GM21576 (cell line): ENCODE data around the gene ARHGAP22.

Source experiments
- ATAC-seq: cut with Tn5 transposase; IDR thresholded peaks from one replicate; pipeline ENCODE4 v1.9.1; 2021; ENCODE audit warnings: mild to moderate bottlenecking, moderate library complexity; ENCODE audit not compliant: unreplicated experiment

ARHGAP22 gene

GRCh38 chr10:48406204-48406603, 198.7 kb downstream of the ARHGAP22 start:
- ATAC-seq: no peak

GRCh38 chr10:48404646-48405045, 200.2 kb downstream of the ARHGAP22 start:
- ATAC-seq: no peak

- ATAC-seq: no peak
These were observed 204.0 kb downstream of the ARHGAP22 start for GRCh38 chr10:48400850-48401220.

GRCh38 chr10:48400129-48400849, 204.6 kb downstream of the ARHGAP22 start:
- no peak for ATAC-seq

GRCh38 chr10:48399551-48399950, 205.3 kb downstream of the ARHGAP22 start:
- ATAC-seq: no peak

GRCh38 chr10:48399056-48399541, 205.8 kb downstream of the ARHGAP22 start:
- no peak for ATAC-seq

- ATAC-seq: no peak
These were observed 206.6 kb downstream of the ARHGAP22 start for GRCh38 chr10:48398261-48398660.
